Measurements from ENCODE around the gene SPON2.

SPON2 gene

DNA sequence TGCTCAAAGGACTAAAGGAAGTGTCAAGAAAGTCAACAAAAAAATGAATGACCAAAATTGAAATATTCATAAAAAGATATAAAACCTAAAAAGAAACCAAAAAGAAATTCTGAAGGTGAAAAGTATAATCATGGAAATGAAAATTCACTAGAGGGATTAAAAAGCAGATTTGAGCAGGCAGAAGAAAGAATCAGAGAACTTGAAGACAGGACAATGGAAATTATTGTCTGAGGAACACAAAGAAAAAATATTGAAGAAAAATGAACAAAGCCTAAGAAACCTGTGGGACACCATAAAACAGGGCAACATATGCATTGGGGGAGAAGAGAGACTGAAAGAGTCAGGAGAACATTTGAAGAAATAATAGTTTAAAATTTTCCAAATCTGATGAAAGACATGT lies 9.9 kb upstream of the SPON2 start:
- TF ChIP-seq SIN3A (IDR thresholded peaks at IDR 0.05; ENCODE audit: borderline replicate concordance, insufficient read depth, low read length), result no peak
- TF ChIP-seq, protein P1, sequence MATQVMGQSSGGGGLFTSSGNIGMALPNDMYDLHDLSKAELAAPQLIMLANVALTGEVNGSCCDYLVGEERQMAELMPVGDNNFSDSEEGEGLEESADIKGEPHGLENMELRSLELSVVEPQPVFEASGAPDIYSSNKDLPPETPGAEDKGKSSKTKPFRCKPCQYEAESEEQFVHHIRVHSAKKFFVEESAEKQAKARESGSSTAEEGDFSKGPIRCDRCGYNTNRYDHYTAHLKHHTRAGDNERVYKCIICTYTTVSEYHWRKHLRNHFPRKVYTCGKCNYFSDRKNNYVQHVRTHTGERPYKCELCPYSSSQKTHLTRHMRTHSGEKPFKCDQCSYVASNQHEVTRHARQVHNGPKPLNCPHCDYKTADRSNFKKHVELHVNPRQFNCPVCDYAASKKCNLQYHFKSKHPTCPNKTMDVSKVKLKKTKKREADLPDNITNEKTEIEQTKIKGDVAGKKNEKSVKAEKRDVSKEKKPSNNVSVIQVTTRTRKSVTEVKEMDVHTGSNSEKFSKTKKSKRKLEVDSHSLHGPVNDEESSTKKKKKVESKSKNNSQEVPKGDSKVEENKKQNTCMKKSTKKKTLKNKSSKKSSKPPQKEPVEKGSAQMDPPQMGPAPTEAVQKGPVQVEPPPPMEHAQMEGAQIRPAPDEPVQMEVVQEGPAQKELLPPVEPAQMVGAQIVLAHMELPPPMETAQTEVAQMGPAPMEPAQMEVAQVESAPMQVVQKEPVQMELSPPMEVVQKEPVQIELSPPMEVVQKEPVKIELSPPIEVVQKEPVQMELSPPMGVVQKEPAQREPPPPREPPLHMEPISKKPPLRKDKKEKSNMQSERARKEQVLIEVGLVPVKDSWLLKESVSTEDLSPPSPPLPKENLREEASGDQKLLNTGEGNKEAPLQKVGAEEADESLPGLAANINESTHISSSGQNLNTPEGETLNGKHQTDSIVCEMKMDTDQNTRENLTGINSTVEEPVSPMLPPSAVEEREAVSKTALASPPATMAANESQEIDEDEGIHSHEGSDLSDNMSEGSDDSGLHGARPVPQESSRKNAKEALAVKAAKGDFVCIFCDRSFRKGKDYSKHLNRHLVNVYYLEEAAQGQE (IDR thresholded peaks at IDR 0.05; ENCODE audit: insufficient read depth in 1 of 2, low read depth in 2 of 2, low read length in 2 of 2), result no peak
- TF ChIP-seq POLR2AphosphoS5 (IDR thresholded peaks at IDR 0.05; ENCODE audit: low read depth, low read length), result no peak
- TF ChIP-seq FOXP2 (optimal IDR thresholded peaks at IDR 0.05; ENCODE audit: borderline replicate concordance, extremely low read depth, extremely low read length, insufficient read depth), result no peak
- no peak for TF ChIP-seq TAF1 (IDR thresholded peaks at IDR 0.05; ENCODE audit: borderline replicate concordance, insufficient read depth, low read length)

DNA sequence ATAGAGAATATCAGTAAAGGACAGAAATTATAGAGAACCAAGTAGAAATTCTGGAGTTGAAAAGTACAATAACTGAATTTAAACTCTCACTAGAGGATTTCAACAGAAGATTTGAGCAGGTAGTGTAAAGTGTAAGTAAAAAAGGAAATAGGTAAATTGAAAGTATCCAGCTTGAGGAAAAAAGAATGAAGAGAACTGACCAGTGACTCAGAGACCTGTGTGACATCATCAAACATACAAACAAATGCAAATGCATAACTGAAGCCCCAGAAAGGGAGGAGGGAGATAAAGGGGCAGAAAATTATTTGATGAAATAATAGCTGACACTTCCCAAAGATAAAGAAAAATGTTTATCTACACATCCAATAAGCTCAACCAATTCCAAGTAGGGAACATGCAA lies 8.3 kb upstream of the SPON2 start:
- no peak for TF ChIP-seq FOXP2 (optimal IDR thresholded peaks at IDR 0.05; ENCODE audit: borderline replicate concordance, extremely low read depth, extremely low read length, insufficient read depth)
- TF ChIP-seq SIN3A (IDR thresholded peaks at IDR 0.05; ENCODE audit: borderline replicate concordance, insufficient read depth, low read length), result no peak
- TF ChIP-seq TAF1 (IDR thresholded peaks at IDR 0.05; ENCODE audit: borderline replicate concordance, insufficient read depth, low read length), result no peak
- no peak for TF ChIP-seq POLR2AphosphoS5 (IDR thresholded peaks at IDR 0.05; ENCODE audit: low read depth, low read length)
- TF ChIP-seq, protein P1 (IDR thresholded peaks at IDR 0.05; ENCODE audit: insufficient read depth in 1 of 2, low read depth in 2 of 2, low read length in 2 of 2), result no peak

DNA sequence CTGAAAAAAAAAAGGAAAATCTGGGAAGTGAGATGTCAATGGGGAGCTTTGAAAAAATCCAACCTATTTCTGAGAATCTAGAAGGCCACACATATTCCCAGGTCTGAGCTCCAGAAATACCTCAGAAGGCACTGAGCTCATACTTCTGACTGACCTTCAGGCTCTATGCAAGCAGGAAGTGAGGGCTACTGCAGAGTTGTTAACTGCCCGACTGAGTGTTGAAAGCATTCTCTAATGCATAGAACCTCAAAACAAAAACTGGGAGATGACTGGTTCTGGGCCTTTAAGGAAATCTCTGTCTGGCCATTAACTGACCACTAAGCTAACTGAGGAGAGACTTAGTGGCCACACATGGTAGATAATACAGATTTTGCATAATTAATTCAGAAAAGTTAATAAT lies 7.6 kb upstream of the SPON2 start:
- TF ChIP-seq, protein P1 (IDR thresholded peaks at IDR 0.05; ENCODE audit: insufficient read depth in 1 of 2, low read depth in 2 of 2, low read length in 2 of 2), result no peak
- TF ChIP-seq TAF1 (IDR thresholded peaks at IDR 0.05; ENCODE audit: borderline replicate concordance, insufficient read depth, low read length) (no peak), FOXP2 (optimal IDR thresholded peaks at IDR 0.05; ENCODE audit: borderline replicate concordance, extremely low read depth, extremely low read length, insufficient read depth) (no peak), SIN3A (IDR thresholded peaks at IDR 0.05; ENCODE audit: borderline replicate concordance, insufficient read depth, low read length) (no peak), POLR2AphosphoS5 (IDR thresholded peaks at IDR 0.05; ENCODE audit: low read depth, low read length) (no peak)

DNA sequence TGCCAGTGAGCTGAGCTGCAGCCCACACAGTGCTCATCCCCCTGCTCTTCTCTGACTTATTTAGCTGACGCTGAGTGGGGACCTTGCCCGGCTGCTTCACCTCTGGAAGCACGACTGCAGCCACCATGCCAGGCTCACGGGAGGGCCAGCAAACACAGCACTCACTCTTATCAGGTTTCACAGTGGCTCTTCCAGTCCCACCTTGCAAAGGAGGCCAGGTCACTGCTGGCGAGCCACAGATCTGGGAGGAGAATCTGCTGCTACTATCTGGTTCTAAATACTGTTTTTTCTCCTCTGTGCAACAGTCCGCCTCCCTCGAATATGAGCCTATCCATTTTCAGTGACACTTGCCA lies 6.7 kb upstream of the SPON2 start:
- TF ChIP-seq TAF1 (IDR thresholded peaks at IDR 0.05; ENCODE audit: borderline replicate concordance, insufficient read depth, low read length), result no peak
- no peak for TF ChIP-seq SIN3A (IDR thresholded peaks at IDR 0.05; ENCODE audit: borderline replicate concordance, insufficient read depth, low read length)
- no peak for TF ChIP-seq POLR2AphosphoS5 (IDR thresholded peaks at IDR 0.05; ENCODE audit: low read depth, low read length)
- TF ChIP-seq FOXP2 (optimal IDR thresholded peaks at IDR 0.05; ENCODE audit: borderline replicate concordance, extremely low read depth, extremely low read length, insufficient read depth), result no peak
- TF ChIP-seq, protein P1 (IDR thresholded peaks at IDR 0.05; ENCODE audit: insufficient read depth in 1 of 2, low read depth in 2 of 2, low read length in 2 of 2), result no peak
